IMR-90 (cell line): Measurements from ENCODE around the gene IL3RA. TPM values are rescaled to one million over a fixed set of nuclear protein-coding genes. Genes with fewer than 3 reads are reported as not detected.

ENCODE experiments used
- ATAC-seq: fragments of 200-7000 bp; cut with Tn5 transposase; 2 replicates; pipeline ENCODE4 v1.9.1; 2020; ENCODE audit warnings: low read depth, mild to moderate bottlenecking, moderate library complexity
- BruUV-seq: library from RNA; stranded (reverse); fragments of 400-500 nt; replicated peaks from 2 replicates; lab custom pipeline; 2021; lab: Mats Ljungman, UMichigan
- CTCF ChIA-PET: fragments of 300-600 bp; formaldehyde crosslinking; extraction: SDS; loops from one replicate; lab custom pipeline; 2021; ENCODE audit warnings: antibody characterized with exemption; lab: Yijun Ruan, JAX
- POLR2A ChIA-PET: fragments of 300-600 bp; sonication (Branson Sonifier 250); formaldehyde crosslinking; loops from one replicate; lab custom pipeline; 2022; ENCODE audit warnings: antibody characterized with exemption; ENCODE audit not compliant: unreplicated experiment; lab: Charles Lee
- DNase-seq: peaks from one replicate; pipeline ENCODE4 v3.0.0; 2013
- H2AFZ ChIP-seq: replicated peaks from 2 replicates; pipeline ENCODE3; 2013; ENCODE audit warnings: low read length, mild to moderate bottlenecking; ENCODE audit not compliant: poor library complexity
- H2AK5ac ChIP-seq: 2 replicates; pipeline ENCODE4 v1.6.1; 2013; ENCODE audit warnings: low read depth, low read length, inconsistent platforms
- H2AK9ac ChIP-seq: replicated peaks from 2 replicates; pipeline ENCODE3; 2013; ENCODE audit warnings: mild to moderate bottlenecking, low read depth, low read length, moderate library complexity; ENCODE audit not compliant: poor library complexity
- H2BK120ac ChIP-seq: 2 replicates; pipeline ENCODE4 v1.6.1; 2013; ENCODE audit warnings: low read depth, low read length, inconsistent platforms
- H2BK15ac ChIP-seq: 3 replicates; pipeline ENCODE4 v1.6.1; 2013; ENCODE audit warnings: low read depth, low read length, inconsistent platforms
- H2BK20ac ChIP-seq: 2 replicates; pipeline ENCODE4 v1.6.1; 2013; ENCODE audit warnings: low read depth, mild to moderate bottlenecking, inconsistent platforms, low read length, moderate library complexity
- H2BK5ac ChIP-seq: 2 replicates; pipeline ENCODE4 v1.6.1; 2013; ENCODE audit warnings: mild to moderate bottlenecking, low read depth, low read length, inconsistent platforms; ENCODE audit not compliant: poor library complexity, severe bottlenecking
- H3K14ac ChIP-seq: replicated peaks from 2 replicates; pipeline ENCODE4 v1.6.1; 2013; ENCODE audit warnings: low read depth, low read length, inconsistent platforms
- H3K18ac ChIP-seq: 2 replicates; pipeline ENCODE4 v1.6.1; 2013; ENCODE audit warnings: low read depth, low read length, control low read depth
- H3K23ac ChIP-seq: 2 replicates; pipeline ENCODE4 v1.6.1; 2013; ENCODE audit warnings: low read depth, low read length, inconsistent platforms
- H3K27ac ChIP-seq: 2 replicates; pipeline ENCODE4 v1.5.1; 2013; ENCODE audit warnings: mild to moderate bottlenecking, control low read depth, low read length; ENCODE audit not compliant: insufficient read depth
- H3K27me3 ChIP-seq: 2 replicates; pipeline ENCODE4 v1.6.1; 2013; ENCODE audit warnings: low read length; ENCODE audit not compliant: control insufficient read depth, insufficient read depth
- H3K36me3 ChIP-seq: 2 replicates; pipeline ENCODE4 v1.6.1; 2013; ENCODE audit warnings: low read length, mixed read lengths; ENCODE audit not compliant: control insufficient read depth, insufficient read depth
- H3K4ac ChIP-seq: 2 replicates; pipeline ENCODE4 v1.6.1; 2013; ENCODE audit warnings: low read depth, low read length, inconsistent platforms
- H3K4me1 ChIP-seq: 2 replicates; pipeline ENCODE4 v1.6.1; 2013; ENCODE audit warnings: low read length, mixed read lengths; ENCODE audit not compliant: control insufficient read depth, insufficient read depth
- H3K4me2 ChIP-seq: 2 replicates; pipeline ENCODE4 v1.6.1; 2013; ENCODE audit warnings: low read depth, mild to moderate bottlenecking, control low read depth, low read length, moderate library complexity
- H3K4me3 ChIP-seq: 2 replicates; pipeline ENCODE4 v1.5.1; 2013; ENCODE audit warnings: low read depth, mild to moderate bottlenecking, control low read depth, low read length, moderate library complexity; ENCODE audit not compliant: insufficient read depth
- H3K56ac ChIP-seq: 2 replicates; pipeline ENCODE4 v1.6.1; 2013; ENCODE audit warnings: low read length, inconsistent platforms; ENCODE audit not compliant: insufficient read depth; ENCODE audit errors: extremely low read depth
- H3K79me1 ChIP-seq, 2 experiments: 2 replicates each; pipeline ENCODE4 v1.6.1; 2013; ENCODE audit warnings: low read length in 2 of 2, inconsistent platforms in 1 of 2, low read depth in 1 of 2
- H3K9ac ChIP-seq: 2 replicates; pipeline ENCODE4 v1.6.1; 2013; ENCODE audit warnings: low read depth, low read length, control low read depth
- H3K9me1 ChIP-seq: 2 replicates; pipeline ENCODE4 v1.6.1; 2013; ENCODE audit warnings: low read length, inconsistent platforms; ENCODE audit not compliant: insufficient read depth
- H3K9me3 ChIP-seq: 2 replicates; pipeline ENCODE4 v1.6.1; 2013; ENCODE audit warnings: low read length; ENCODE audit not compliant: control insufficient read depth, insufficient read depth
- H4K20me1 ChIP-seq: 2 replicates; pipeline ENCODE4 v1.6.1; 2013; ENCODE audit warnings: low read length, inconsistent platforms; ENCODE audit not compliant: insufficient read depth
- H4K5ac ChIP-seq: 2 replicates; pipeline ENCODE4 v1.6.1; 2013; ENCODE audit warnings: mild to moderate bottlenecking, low read depth, low read length, control low read depth
- H4K8ac ChIP-seq, 2 experiments: 2 replicates each; pipeline ENCODE4 v1.6.1; 2013; ENCODE audit warnings: low read depth in 2 of 2, low read length in 2 of 2, control low read depth in 1 of 2, inconsistent platforms in 1 of 2
- H4K91ac ChIP-seq: 2 replicates; pipeline ENCODE4 v1.6.1; 2013; ENCODE audit warnings: low read depth, low read length, inconsistent platforms; ENCODE audit not compliant: insufficient read depth
- BHLHE40 ChIP-seq: fragments of 150-350 bp; IDR thresholded peaks from 2 replicates; pipeline ENCODE4 v1.6.1; 2016; ENCODE audit warnings: mild to moderate bottlenecking, low read depth, low read length
- CEBPB ChIP-seq: IDR thresholded peaks from 2 replicates; pipeline ENCODE4 v1.6.1; 2012; ENCODE audit warnings: low read depth, low read length, improper control_type of control experiment
- CHD1 ChIP-seq: IDR thresholded peaks from 2 replicates; pipeline ENCODE4 v1.6.1; 2012; ENCODE audit warnings: low read depth, low read length, improper control_type of control experiment
- FOS ChIP-seq: fragments of 150-350 bp; IDR thresholded peaks from 2 replicates; pipeline ENCODE4 v1.6.1; 2016; ENCODE audit warnings: low read depth, low read length
- MAFK ChIP-seq: IDR thresholded peaks from 2 replicates; pipeline ENCODE4 v1.6.1; 2012; ENCODE audit warnings: low read depth, low read length, improper control_type of control experiment
- MAZ ChIP-seq: IDR thresholded peaks from 2 replicates; pipeline ENCODE4 v1.6.1; 2012; ENCODE audit warnings: low read depth, mild to moderate bottlenecking, low read length, improper control_type of control experiment, moderate library complexity, borderline replicate concordance
- NFE2L2 ChIP-seq: fragments of 150-350 bp; IDR thresholded peaks from 2 replicates; pipeline ENCODE4 v1.6.1; 2016; ENCODE audit warnings: low read depth, mild to moderate bottlenecking, low read length
- POLR2A ChIP-seq: IDR thresholded peaks from 2 replicates; pipeline ENCODE4 v1.6.1; 2012; ENCODE audit warnings: mild to moderate bottlenecking, low read depth, low read length
- RAD21 ChIP-seq: IDR thresholded peaks from 2 replicates; pipeline ENCODE4 v1.6.1; 2012; ENCODE audit warnings: low read length, improper control_type of control experiment
- RCOR1 ChIP-seq: IDR thresholded peaks from 2 replicates; pipeline ENCODE4 v1.6.1; 2012; ENCODE audit warnings: mild to moderate bottlenecking, low read length, improper control_type of control experiment; ENCODE audit not compliant: insufficient replicate concordance
- RFX5 ChIP-seq: IDR thresholded peaks from 2 replicates; pipeline ENCODE4 v1.8.0; 2012; ENCODE audit warnings: low read depth, mild to moderate bottlenecking, low read length, moderate library complexity
- SMC3 ChIP-seq: fragments of 150-350 bp; IDR thresholded peaks from 2 replicates; pipeline ENCODE4 v1.6.1; 2016; ENCODE audit warnings: low read depth, mild to moderate bottlenecking, antibody characterized with exemption, low read length, moderate library complexity
- WGBS, 2 experiments: methylation state at CpG; one replicate each; pipeline versions ENCODE4 v1.1.5 to v1.1.7; 2013; ENCODE audit warnings: missing lambda C conversion rate in 2 of 2; ENCODE audit not compliant: insufficient read length in 1 of 2; ENCODE audit errors: extremely low coverage in 2 of 2; 5-methylcytosine and 5-hydroxymethylcytosine counted together
- dilution Hi-C: fragments of 300-500 bp; cut with HindIII; formaldehyde crosslinking; loops from one replicate; pipeline ENCODE4 v1.14.3; 2018; ENCODE audit warnings: low sequenced_read_pairs; ENCODE audit not compliant: unreplicated experiment
- in situ Hi-C: fragments of 300-500 bp; cut with MboI; formaldehyde crosslinking; loops from 3 replicates; pipeline ENCODE4 v1.14.3; 2019; ENCODE audit warnings: low sequenced_read_pairs, inconsistent platforms, mixed read lengths
- intact Hi-C: fragments of 100-400 bp; cut with micrococcal nuclease; formaldehyde crosslinking; loops from 2 replicates; pipeline ENCODE4 v1.10.0; 2022
- polyA plus RNA-seq, 3 experiments: library from polyadenylated mRNA; depleted of rRNA; stranded (reverse); fragments of >200 nt; gene quantifications; 2 replicates each; pipeline ENCODE4 v1.2.3, GENCODE V29; 2012; ENCODE audit warnings: low replicate concordance in 1 of 3
- total RNA-seq: library from RNA; depleted of rRNA; stranded (reverse); fragments of >200 nt; gene quantifications from 2 replicates; pipeline ENCODE4 v1.2.3, GENCODE V29; 2012
- TF ChIP-seq, protein P1 (sequence below): conservative IDR thresholded peaks from 2 replicates; pipeline ENCODE4 v1.5.1; 2012; ENCODE audit warnings: mild to moderate bottlenecking, low read depth, low read length, improper control_type of control experiment
- TF ChIP-seq, protein P2 (sequence below): fragments of 150-350 bp; IDR thresholded peaks from 2 replicates; pipeline ENCODE4 v1.6.1; 2016; ENCODE audit warnings: low read depth, mild to moderate bottlenecking, low read length, moderate library complexity, borderline replicate concordance
- TF ChIP-seq, protein P3 (sequence below): fragments of 150-350 bp; IDR thresholded peaks from 2 replicates; pipeline ENCODE4 v1.6.1; 2017; ENCODE audit warnings: mild to moderate bottlenecking, antibody characterized with exemption, low read length, low read depth

Gene IL3RA
- total and polyA plus RNA-seq, 2 of the 4 experiments (the other 2 are of a cell fraction), result not detected

- Histone ChIP-seq H2AFZ (no peak overlapping the region), H4K8ac (no peak overlapping the region), H2BK20ac (no peak overlapping the region), H2BK5ac (no peak overlapping the region), H3K4me2 (no peak overlapping the region), H3K9me3 (no peaks in the 10 kb centered on the region), H3K23ac (no peak overlapping the region), H2AK5ac (no peak overlapping the region), H3K4me3 (no peak overlapping the region), H4K20me1 (no peaks in the 10 kb centered on the region), H4K91ac (no peak overlapping the region), H3K18ac (no peak overlapping the region), H2AK9ac (no peak overlapping the region), H3K9ac (no peak overlapping the region), H3K4ac (no peak overlapping the region), H4K5ac (no peak overlapping the region), H3K27ac (no peak overlapping the region), H2BK120ac (no peak overlapping the region), H3K14ac (no peak overlapping the region), H2BK15ac (no peak overlapping the region), H3K36me3 (peaks cover 21% of the 10 kb centered on the region), H3K79me1 (peaks cover 0 to 4% of the 10 kb centered on the region in 2 experiments; a peak in 2 of 4 replicates), H3K4me1 (no peaks in the 10 kb centered on the region), H3K27me3 (no peaks in the 10 kb centered on the region), H3K9me1 (no peaks in the 10 kb centered on the region), H3K56ac (no peak overlapping the region)
- intact Hi-C loops (no loop called here), dilution Hi-C loops (no loop called here), in situ Hi-C loops (no loop called here)
- POLR2A ChIA-PET, result no interaction called here
- DNase-seq (no peak), ATAC-seq (no peak; the same call in 1 of the 2 replicates)
- CTCF ChIA-PET, result no interaction called here
- no TSS peak for BruUV-seq
- WGBS, 2 experiments, result 87% methylated on average over 9 of the region's 30 CpGs; no CpG with 5 or more reads in 1 of the 2 experiments
- TF ChIP-seq CHD1 (no peak), CEBPB (no peak), RFX5 (no peak), MAZ (no peak), SMC3 (no peak), RAD21 (no peak), RCOR1 (no peak), FOS (no peak), POLR2A (no peak), NFE2L2 (no peak), BHLHE40 (no peak), MAFK (no peak)
- TF ChIP-seq, protein P1, sequence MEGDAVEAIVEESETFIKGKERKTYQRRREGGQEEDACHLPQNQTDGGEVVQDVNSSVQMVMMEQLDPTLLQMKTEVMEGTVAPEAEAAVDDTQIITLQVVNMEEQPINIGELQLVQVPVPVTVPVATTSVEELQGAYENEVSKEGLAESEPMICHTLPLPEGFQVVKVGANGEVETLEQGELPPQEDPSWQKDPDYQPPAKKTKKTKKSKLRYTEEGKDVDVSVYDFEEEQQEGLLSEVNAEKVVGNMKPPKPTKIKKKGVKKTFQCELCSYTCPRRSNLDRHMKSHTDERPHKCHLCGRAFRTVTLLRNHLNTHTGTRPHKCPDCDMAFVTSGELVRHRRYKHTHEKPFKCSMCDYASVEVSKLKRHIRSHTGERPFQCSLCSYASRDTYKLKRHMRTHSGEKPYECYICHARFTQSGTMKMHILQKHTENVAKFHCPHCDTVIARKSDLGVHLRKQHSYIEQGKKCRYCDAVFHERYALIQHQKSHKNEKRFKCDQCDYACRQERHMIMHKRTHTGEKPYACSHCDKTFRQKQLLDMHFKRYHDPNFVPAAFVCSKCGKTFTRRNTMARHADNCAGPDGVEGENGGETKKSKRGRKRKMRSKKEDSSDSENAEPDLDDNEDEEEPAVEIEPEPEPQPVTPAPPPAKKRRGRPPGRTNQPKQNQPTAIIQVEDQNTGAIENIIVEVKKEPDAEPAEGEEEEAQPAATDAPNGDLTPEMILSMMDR, result no peak
- TF ChIP-seq, protein P2, sequence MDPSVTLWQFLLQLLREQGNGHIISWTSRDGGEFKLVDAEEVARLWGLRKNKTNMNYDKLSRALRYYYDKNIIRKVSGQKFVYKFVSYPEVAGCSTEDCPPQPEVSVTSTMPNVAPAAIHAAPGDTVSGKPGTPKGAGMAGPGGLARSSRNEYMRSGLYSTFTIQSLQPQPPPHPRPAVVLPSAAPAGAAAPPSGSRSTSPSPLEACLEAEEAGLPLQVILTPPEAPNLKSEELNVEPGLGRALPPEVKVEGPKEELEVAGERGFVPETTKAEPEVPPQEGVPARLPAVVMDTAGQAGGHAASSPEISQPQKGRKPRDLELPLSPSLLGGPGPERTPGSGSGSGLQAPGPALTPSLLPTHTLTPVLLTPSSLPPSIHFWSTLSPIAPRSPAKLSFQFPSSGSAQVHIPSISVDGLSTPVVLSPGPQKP, result no peak
- TF ChIP-seq, protein P3, sequence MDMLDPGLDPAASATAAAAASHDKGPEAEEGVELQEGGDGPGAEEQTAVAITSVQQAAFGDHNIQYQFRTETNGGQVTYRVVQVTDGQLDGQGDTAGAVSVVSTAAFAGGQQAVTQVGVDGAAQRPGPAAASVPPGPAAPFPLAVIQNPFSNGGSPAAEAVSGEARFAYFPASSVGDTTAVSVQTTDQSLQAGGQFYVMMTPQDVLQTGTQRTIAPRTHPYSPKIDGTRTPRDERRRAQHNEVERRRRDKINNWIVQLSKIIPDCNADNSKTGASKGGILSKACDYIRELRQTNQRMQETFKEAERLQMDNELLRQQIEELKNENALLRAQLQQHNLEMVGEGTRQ, result no peak
Measured at GRCh38 chrX:1401611-1402430, 65.2 kb downstream of the IL3RA start.
